Activated CD4-positive, CD25-positive, alpha-beta regulatory T cell treated with anti-CD3 and anti-CD28 coated beads, Interleukin-2, amount 50 U/mL, for 24 hours (primary cell): ENCODE results near the gene LDAH.

Experiments used
- ATAC-seq, 2 donors: fragments of 150-1000 bp; cut with Tn5 transposase; one replicate each; pipeline ENCODE4 v1.10.0; 2021; ENCODE audit warnings: mild to moderate bottlenecking in 1 of 2, moderate library complexity in 1 of 2

The LDAH gene

GRCh38 chr2:20678086-20678395 lies 144.9 kb downstream of the LDAH start:
- ATAC-seq, result no peak

GRCh38 chr2:20677301-20678085 lies 145.4 kb downstream of the LDAH start:
- ATAC-seq, result no peak

DNA sequence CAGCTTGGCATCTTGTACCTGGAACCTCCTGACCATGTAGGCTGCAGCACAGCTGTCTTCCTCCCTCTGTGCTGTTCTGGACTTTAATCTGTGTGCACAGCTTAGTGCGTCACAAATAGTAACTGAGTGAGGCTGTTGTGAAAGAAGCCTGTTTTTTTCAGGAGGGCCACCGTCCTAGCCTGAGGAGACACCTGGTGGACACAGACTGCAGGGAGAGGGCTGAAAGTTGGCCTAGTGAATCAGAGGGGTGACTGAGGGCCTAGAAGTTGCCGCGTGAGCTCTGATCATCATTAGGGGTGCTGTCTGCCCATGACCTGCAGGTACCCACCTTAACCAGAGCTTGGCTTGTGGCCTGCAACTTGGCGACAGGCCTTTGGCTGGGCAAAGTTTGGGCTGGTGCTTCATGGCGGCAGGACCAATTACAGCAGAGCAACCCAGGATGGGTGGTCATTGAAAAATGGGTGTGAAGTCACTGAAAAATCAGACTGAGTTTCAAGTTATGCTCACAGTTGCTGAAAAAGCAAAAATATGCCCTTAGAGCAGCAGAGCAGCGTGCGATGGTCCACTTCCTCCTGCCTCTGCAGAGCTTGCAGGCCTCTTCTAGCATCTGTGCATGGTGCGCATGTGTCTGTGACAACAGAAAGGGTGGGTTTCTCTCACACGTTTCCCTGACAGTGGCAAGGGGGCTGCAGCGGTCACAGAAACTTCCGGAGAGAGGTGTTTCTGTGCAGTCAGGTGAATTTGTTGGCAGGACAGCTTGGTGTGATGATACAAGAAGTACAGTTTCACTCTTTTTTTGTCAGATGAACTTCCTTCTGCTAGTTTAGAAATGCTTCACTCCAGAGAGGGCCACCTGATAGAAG lies 146.3 kb downstream of the LDAH start:
- ATAC-seq, result no peak

GRCh38 chr2:20675701-20676352 lies 147.1 kb downstream of the LDAH start:
- ATAC-seq, result peak; percentile 61 to 71

DNA sequence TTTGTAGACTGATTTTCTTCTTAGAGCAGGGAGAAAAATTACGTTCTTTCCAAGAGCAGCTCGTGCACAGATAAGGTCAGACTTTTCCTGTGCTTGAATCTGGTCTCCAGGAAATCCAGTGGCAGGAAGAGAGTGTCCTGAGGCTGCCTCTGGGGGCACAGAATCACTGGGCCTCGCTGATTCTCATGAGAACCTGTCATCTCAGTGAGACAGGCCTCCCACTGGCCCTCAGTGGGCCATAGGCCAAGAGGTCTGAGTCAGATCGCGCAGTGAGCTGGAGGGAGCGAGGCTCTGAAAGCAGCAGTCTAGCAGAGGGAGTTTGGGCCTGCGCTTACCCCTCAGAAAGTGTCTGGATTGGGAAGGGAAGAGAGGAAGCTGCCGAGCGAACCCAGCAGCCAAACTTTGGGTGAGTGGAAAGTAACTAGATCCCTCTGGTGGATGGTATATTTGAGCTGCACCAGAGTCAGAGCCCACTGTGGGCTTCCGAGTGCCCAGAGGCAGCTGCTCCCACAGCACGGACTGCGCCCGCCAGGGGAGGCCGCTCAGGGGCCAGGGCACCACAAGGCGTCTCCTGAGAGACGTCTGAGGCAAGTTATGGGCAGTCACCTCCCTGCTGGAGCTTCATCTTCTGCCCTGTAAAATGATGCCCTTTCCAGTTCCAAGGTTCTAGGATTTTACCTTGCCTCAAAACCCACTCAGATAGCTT lies 147.8 kb downstream of the LDAH start:
- no peak for ATAC-seq

DNA sequence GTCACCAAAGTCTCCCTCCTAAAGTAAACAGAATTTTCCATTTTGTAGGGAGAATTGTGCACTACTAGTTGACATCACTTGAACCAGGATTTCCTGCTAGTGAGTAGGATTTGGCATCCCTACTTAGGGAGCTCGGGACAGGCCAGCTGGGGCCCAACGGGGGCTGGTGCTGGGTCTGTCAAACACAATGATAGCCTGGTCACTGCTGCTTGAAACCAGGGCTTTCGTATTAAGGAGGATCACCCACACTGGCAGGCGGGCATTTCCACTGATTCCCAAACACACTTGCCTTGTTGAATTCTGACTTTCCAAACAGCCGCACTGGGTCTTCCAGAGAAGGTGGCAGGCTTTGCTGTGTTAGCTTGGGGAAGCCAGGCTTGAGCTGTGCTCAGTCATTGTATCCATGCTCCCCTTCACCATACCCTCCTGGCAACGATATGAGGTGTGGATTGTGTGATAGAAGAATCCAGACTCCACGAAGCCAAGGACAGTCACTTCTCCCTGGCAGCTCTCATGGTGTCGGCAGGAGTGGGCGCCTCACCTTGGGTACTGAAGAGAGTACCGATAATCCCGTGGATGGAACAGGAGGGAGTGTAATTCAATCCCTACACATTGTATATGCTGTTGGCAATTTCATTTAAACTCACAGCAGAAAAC lies 148.5 kb downstream of the LDAH start:
- ATAC-seq, result no peak

DNA sequence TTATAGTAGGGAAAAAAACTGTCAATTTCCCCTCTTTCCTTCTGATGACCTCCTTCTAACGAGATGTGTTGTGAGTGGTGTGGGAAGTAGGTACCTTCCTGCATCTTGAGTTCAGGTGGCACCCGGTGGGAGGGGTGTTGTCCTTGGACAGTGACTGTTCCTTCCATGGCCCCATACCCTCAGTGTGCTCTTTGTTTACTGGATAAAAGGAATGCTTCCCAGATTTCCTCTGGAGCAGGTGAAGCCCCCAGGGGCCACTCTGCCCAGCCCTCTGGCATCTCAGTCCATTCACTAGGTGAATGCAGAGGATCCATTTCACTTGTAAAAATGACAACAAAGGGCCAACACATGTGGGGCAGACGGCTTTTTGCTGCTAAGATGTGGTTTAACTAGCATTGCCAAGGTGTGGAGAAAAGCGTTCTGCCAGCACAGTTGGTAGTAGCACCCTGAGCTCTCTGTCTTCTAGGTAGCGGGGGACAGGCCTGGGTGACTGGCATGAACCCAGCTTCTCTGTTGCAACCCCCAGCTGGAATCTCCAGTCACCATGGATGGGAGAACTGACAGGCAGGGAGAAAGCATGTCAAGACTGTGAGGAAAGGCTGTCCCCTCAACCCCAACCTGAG lies 149.1 kb downstream of the LDAH start:
- ATAC-seq, result no peak

DNA sequence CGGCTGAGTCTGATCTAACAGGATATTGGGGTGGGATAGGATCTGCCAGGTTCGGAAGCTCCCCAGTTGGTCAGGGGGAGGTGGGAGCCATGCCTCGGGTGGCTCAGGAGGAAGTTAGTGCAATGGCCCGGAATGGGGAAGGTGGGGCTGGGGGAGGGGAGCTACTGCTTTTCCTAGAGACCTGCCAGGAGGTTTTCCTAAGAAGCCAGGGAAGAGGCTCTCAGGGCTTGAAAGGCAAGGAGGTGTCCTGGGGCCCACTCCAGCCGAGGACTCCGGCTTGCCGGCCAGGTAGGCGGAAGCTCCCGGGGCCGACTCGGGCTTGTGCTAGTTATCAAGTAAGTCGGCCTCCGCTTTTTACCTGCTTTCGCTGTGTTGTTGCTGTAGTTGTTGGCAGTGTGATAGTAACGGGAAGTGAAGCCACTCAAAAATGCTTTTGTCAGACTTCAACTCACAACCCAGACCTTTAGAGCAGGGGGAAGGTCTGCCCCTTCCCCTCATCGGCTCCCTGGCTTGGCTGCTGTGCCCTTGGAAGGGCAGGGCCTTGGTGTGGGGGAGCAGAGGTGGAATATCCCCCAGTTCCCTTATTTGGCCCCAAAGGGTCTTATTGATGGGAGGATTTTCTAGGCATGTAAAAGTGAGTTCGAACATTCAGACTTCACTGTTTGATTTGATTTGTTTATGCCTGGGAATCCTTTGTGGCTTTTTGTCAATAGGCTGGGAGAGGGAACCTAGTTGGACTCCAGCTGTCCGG lies 150.5 kb downstream of the LDAH start:
- ATAC-seq, result no peak

DNA sequence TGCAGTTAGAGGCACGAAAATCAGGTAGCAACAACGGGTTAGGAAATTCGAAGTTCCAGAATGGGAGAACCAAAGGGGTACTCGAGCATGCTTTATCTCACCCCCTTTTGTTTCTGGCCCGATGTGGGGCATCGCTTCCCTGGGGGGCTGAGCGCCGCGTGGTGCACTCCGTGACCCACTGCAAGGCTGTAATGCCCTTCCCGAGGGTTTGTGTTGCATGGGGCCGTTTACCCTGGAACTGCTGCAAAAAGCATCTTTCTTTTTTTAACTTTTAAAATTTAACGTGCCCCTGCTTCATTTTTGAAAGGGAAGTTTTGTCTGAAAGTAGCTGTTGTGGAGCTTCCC lies 151.2 kb downstream of the LDAH start:
- ATAC-seq, result no peak

GRCh38 chr2:20671036-20671735 lies 151.7 kb downstream of the LDAH start:
- no peak for ATAC-seq

GRCh38 chr2:20670315-20671035 lies 152.4 kb downstream of the LDAH start:
- no peak for ATAC-seq

GRCh38 chr2:20669562-20670314 lies 153.2 kb downstream of the LDAH start:
- ATAC-seq, result no peak

- ATAC-seq, result no peak
Measured at GRCh38 chr2:20668871-20669475, 153.9 kb downstream of the LDAH start.

- ATAC-seq, result no peak
Measured at GRCh38 chr2:20668451-20668850, 154.4 kb downstream of the LDAH start.

DNA sequence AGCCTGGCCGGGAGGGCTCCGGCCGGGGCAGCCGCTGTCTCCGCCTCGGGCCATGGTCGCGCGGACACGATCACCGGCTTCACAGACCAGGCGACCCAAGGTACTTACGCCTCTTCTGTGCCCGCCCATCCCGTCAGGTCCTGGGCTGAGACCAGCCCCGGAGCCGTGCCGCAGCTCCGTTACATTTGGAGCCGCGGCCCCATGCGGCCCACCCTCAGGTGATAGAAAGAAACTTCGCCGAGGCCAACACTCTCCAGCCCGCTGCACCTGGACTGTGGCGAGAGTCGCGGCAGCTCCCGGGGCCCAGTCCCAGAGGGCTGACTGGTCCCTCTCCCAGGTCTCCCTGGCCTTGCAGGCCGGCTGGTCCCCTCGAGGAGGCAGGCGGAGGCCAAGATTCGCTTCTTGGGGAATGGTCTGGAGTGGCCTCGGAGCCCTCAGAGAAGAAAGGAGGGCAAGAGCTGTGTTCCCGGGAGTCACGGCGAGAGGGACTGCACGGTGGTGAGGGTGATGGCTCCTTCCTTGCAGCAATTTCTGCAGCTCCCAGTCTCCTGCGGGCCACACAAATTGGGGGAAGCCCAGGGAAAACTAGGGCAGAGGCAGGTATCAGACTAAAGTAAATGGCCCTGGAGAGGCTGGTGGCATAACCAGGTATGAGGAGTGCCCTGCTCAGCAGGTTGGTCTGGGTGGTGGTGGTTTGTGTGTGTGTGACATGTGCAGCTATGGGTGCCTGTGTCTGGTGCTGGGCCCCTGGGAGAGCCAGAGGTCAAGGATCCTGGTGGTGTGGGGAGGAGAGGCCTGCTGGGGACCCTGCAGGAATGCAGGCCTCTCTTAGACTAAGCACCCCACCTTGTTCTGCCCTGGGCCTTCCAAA lies 155.1 kb downstream of the LDAH start:
- no peak for ATAC-seq

- ATAC-seq, result no peak
Measured at GRCh38 chr2:20667151-20667530, 155.8 kb downstream of the LDAH start.

GRCh38 chr2:20666304-20667150 lies 156.4 kb downstream of the LDAH start, which contains the start of gene GDF7:
Gene GDF7 (plus strand): TSS chr2:20667144. CDS start chr2:20667240, 96 bp downstream.
- peak in 1 of 2 donors; percentile 39 for ATAC-seq
